MG63 (cell line): Measurements from ENCODE around the gene SHANK1. TPM values are rescaled to one million over a fixed set of nuclear protein-coding genes. Genes with fewer than 3 reads are reported as not detected.
"Not testable (repeated sequence)": the region's sequence is repeated elsewhere in the genome, so short reads cannot be mapped to it uniquely, and the experiment has no call there.

Experiments
- DNase-seq: peaks from one replicate; pipeline ENCODE4 v3.0.0-alpha.2; 2020
- H3K27me3 ChIP-seq: fragments of 250-450 bp; sonication (Bioruptor Pico); 2 replicates; pipeline ENCODE4 v1.5.1; 2020; ENCODE audit warnings: mild to moderate bottlenecking, moderate library complexity
- H3K36me3 ChIP-seq: fragments of 250-450 bp; sonication (Bioruptor Pico); 2 replicates; pipeline ENCODE4 v1.5.1; 2020; ENCODE audit warnings: mild to moderate bottlenecking, moderate library complexity
- H3K4me3 ChIP-seq: fragments of 250-450 bp; sonication (Bioruptor Pico); 2 replicates; pipeline ENCODE4 v1.5.1; 2020; ENCODE audit warnings: mild to moderate bottlenecking, moderate library complexity
- H3K9me3 ChIP-seq: fragments of 250-450 bp; sonication (Bioruptor Pico); 2 replicates; pipeline ENCODE4 v1.5.1; 2020; ENCODE audit warnings: mild to moderate bottlenecking, moderate library complexity
- total RNA-seq: library from RNA; depleted of rRNA; stranded (reverse); fragments of >200 nt; shearing (Covaris generic); gene quantifications from 2 replicates; pipeline ENCODE4 v1.2.3, GENCODE V29; 2014; ENCODE audit warnings: low replicate concordance

The SHANK1 gene
- total RNA-seq, 1 experiment from 2014 or later = 3.6 TPM

DNA sequence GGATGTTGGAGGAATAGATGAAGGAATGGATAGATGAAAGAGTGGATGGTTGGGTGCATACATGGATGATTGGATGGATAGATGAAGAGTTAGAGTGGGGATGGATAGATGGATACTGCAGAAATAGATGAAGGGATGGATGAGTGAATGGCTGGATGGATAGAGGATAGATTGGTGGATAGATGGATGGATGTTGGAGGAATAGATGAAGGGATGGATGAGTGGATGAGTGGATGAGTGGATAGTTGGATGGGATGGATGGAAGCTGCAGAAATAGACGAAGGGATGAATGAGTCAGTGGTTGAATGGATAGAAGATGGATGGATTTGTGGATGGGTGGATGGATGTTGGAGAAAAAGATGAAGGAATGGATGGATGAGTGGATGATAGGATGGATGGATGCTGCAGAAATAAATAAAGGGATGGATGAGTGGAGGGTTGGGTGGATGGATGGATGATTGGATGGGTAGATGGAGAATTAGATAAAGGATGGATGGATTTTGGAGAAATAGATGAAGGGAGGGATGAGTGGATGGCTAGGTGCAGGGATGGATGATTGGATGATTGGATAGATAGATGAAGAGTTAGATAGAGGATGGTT lies 75.2 kb downstream of the SHANK1 start:
- no peak for DNase-seq
- no peaks in the 10 kb centered on the region for H3K9me3 ChIP-seq
- H3K36me3 ChIP-seq = no peaks in the 10 kb centered on the region
- H3K27me3 ChIP-seq = peaks cover 70% of the 10 kb centered on the region
- H3K4me3 ChIP-seq = no peak overlapping the region

DNA sequence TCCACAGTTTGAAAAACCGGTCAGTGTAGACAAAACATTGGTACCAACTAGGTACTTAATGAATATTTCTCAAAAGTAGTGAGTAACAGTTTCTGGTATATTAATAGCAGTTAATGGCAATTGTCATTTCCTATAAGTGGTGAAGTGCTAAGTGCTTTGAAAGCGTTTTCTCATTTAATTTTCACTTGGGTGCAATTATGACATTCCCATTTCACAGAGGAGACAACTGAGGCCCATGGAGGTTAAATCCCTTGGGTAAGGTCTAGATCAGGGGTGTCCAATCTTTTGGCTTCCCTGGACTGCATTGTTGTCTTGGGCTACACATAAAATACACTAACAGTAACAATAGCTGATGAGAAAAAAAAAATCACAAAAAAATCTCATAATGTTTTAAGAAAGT lies 79.2 kb downstream of the SHANK1 start:
- Histone ChIP-seq H3K36me3 (no peaks in the 10 kb centered on the region), H3K9me3 (peaks cover 1% of the 10 kb centered on the region; the same call in 1 of the 2 replicates)

DNA sequence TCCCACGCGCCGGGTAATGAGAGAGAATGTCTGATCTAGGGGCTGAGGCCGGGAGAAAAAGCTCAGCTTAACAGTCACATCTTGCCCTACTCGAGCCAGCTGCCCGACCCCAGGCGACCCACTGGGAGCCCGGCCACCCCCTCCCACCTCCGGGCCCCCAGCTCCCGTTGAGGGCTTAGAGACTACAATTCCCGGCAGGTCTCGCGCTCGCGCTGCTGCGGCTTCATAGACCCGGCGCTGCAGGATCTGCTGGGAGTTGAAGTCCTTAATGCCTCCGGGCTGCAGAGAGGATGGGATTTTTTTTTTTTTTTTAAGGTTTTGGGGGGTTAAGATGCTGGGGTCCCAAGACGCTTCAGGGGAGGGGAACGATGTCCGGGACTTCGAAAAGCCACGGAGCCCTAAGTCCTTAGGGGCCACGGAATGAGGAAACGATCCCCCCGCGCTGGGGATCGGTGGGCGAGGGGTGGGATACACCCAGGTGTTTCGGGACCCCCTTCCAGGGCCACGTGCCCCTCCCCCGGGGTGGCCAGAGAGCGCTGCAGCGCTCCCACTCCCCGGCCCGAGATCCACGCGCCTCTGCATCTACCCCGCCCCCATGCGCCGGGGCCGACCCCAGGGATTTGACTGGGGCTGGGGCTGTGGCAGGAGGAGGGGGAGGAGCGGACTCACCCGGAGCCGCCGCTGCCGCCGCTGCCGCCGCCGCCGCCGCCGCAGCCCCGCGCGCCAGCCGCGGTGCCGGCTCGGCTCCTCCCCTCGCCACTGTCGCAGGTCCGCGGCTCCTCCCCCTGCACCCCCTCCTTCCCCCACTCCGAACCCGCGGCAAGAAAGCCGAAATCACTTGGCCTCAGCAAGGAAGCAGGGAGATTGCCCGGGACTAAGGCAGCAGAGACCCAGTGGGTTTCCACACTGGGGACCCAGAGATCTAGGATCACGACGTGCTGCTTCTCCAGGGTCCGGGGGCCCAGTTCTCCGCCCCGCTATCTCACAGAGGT lies 80.2 kb downstream of the SHANK1 start, which contains the start of gene SYT3:
Gene SYT3, minus strand, starts transcription at position 761 of the 992 bp plus-strand sequence. CDS start 2,470 bp downstream, outside the sequence.
- peak; percentile 22 for DNase-seq
- Histone ChIP-seq H3K36me3 (no peaks in the 10 kb centered on the region), H3K4me3 (no peak within 1 kb of the TSS), H3K9me3 (peaks cover 5% of the 10 kb centered on the region; the same call in 1 of the 2 replicates), H3K27me3 (peaks cover 79% of the 10 kb centered on the region)

More for the DNA sequence above, 79.2 kb downstream of the SHANK1 start:
- Histone ChIP-seq H3K4me3 (no peak overlapping the region), H3K27me3 (peaks cover 87% of the 10 kb centered on the region)
- DNase-seq = no peak

DNA sequence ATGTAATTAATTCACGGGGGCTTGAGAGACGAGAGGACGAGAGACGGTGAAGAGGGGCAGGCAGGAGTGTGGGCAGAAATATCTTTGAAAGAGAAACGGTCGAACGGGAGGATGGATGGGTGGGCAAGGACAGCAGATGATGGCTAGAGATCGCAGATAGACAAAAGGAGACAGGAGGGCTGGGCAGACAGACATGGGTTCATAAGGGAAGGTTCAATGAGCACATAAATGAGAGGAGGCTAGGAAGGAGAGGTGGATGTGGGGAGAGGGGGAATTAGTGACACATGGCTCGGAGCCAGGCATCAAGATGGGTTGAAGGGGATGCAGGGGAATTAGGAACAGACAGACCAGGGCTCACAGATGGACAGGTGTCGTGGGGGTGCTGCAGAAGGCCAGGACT lies 81.0 kb downstream of the SHANK1 start:
- DNase-seq = no peak
- H3K36me3 ChIP-seq = no peaks in the 10 kb centered on the region
- peaks cover 11% of the 10 kb centered on the region for H3K9me3 ChIP-seq
- H3K4me3 ChIP-seq = no peak overlapping the region
- peaks cover 71% of the 10 kb centered on the region for H3K27me3 ChIP-seq

DNA sequence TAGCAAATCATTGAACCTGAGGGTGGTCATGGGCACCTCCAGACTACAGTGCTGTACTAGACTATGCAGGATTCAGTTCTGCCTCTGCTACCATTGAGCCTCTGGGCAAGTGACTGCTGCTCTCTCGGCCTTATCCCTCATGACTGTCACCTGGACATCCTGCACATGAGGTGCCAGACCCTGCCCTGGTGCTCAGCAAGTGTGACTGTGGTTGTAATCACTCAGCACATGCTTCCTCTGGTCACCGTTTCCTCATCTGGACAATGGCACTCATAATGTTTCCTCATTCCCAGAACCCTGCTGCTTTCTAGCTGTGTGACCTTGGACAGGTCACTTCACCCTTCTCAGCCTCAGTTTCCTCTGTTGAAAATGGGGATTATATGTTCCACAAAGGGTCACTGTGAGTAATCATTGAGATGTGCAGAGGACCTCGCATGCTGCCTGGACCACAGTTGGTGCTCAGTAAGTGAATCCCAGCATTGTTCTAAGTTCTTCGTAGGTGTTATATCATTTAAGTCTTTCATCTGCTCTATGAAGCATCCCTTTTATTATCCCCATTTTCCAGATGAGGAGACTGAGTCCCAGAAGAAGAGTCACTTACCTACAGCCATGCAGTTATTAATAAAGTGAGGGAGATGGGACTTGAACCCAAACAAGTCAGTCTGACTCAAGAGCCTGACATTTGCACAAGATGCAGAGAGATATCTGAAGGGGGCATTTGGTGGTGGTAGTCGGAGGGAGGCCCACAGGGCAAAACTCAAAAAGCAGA lies 83.1 kb downstream of the SHANK1 start:
- DNase-seq = no peak

DNA sequence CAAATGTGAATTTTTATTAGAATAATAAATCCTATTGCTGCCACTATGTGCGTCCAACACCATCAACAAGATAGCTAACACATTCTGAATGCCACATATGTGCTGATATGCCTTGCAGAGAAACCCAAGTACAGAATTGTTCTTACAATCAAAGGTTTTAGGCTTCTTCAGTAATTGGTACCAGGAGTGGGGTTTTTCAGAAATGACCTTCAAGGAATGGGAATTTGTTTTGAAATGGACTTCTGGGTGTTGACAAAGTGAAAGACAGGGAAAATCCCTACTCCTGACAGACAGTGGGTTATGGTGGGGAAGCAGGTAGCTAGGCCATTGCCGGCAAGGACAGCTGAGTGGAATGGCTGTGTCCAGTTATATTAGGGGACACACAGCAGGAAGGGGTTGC lies 85.6 kb downstream of the SHANK1 start:
- Histone ChIP-seq H3K36me3 (no peaks in the 10 kb centered on the region), H3K9me3 (peaks cover 17% of the 10 kb centered on the region), H3K4me3 (no peak overlapping the region), H3K27me3 (peaks cover 29% of the 10 kb centered on the region)
- no peak for DNase-seq

More for the DNA sequence above, 83.1 kb downstream of the SHANK1 start:
- Histone ChIP-seq H3K36me3 (no peaks in the 10 kb centered on the region), H3K9me3 (peaks cover 17% of the 10 kb centered on the region), H3K4me3 (no peak overlapping the region), H3K27me3 (peaks cover 50% of the 10 kb centered on the region)

DNA sequence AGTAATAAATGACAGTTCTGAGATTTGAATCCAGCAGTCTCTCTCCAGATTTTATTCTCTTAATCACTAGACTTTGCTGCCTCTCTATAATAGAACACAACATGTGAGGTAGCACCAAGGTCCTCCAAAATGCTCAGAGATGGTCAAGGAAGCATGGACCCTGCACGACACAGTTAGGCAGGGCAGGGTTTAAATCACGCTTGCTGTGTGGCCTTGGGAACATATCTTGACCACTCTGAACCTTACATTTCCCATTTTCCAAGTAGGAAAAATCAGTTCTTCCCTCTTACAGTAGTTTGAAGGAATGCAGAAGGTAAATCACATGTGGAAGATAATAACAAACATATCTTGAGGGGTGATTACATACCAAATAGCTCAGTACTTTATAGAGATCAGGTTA lies 86.2 kb downstream of the SHANK1 start:
- Histone ChIP-seq H3K4me3 (no peak overlapping the region), H3K36me3 (no peaks in the 10 kb centered on the region), H3K27me3 (peaks cover 23% of the 10 kb centered on the region), H3K9me3 (peaks cover 17% of the 10 kb centered on the region)
- no peak for DNase-seq

DNA sequence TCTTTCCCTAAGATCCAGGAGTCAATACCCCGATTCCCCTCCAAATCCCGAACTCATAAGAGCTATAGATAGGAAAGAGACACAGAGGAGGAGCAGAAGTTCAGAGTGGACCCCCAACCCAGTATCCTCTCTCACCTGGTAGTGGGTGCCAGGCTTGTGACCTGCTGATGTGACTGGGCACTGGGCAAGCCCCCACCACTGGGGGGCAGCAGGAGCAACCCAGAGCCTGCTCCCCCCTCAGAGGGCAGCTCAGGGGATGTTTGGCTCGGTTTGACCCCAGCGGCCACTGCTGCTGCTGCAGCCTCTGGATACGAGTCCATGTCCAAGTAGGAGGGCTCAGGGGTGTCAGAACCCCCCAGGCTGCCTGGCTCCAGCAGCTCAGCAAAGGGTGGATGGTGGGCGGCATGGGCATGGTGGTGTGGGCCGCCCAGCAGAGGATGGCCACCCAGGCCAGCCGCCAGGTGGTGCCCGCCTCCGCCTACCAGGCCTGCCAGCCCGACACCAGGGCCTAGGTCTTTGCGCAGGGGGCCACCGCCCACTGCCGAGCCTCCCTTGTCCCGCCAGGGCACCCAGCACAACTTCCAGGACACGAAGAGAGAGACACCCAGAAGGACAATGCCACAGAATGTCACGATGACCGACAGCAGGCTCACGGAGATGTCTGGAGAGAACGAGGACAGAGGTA lies 87.3 kb downstream of the SHANK1 start:
- H3K9me3 ChIP-seq = peaks cover 17% of the 10 kb centered on the region
- H3K36me3 ChIP-seq = no peaks in the 10 kb centered on the region
- DNase-seq = no peak
- H3K4me3 ChIP-seq = no peak overlapping the region
- peaks cover 13% of the 10 kb centered on the region for H3K27me3 ChIP-seq

DNA sequence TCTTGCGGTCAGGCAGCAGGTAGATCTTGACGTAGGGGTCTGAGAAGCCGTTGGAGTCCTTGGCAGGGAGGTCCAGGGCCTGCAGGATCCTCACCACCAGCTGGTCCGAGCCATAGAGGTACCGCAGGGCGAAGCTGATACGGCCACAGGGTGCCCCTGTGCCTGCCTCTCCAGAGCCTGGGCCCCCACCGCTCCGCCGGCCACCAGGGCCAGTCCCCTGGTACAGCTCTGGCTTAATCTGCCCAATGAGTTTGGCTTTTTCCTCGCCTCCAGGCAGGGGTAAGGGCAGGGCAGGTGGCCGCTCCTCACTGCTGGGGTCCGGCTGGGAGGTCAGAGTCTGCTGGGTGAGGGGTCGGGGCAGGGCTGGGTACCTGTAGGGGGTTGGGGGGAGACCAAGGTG lies 89.8 kb downstream of the SHANK1 start:
- peaks cover 13% of the 10 kb centered on the region for H3K9me3 ChIP-seq
- H3K4me3 ChIP-seq = no peak overlapping the region
- H3K27me3 ChIP-seq = no peaks in the 10 kb centered on the region
- no peaks in the 10 kb centered on the region for H3K36me3 ChIP-seq
- no peak for DNase-seq

DNA sequence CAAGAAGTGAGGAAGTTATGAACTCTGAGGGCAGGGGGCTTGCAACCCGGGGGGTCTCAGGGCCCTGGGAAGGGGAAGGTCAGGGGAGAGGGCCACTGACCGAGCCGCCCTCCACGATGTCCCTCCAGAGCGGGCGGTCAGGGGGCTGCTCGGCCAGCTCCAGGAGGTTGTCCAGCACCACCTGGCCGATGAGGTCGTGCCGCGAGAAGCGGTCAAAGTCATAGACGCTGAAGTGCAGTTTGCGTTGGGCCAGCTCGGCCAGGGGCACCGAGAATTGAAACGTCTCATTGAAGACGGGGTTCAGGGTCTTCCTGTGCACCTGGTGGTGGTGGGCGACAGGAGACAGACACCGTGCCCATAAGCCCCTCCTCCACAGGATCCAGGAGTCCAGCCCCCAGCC lies 90.4 kb downstream of the SHANK1 start:
- Histone ChIP-seq H3K4me3 (no peak overlapping the region), H3K9me3 (peaks cover 12% of the 10 kb centered on the region), H3K36me3 (no peaks in the 10 kb centered on the region), H3K27me3 (no peaks in the 10 kb centered on the region)
- no peak for DNase-seq

DNA sequence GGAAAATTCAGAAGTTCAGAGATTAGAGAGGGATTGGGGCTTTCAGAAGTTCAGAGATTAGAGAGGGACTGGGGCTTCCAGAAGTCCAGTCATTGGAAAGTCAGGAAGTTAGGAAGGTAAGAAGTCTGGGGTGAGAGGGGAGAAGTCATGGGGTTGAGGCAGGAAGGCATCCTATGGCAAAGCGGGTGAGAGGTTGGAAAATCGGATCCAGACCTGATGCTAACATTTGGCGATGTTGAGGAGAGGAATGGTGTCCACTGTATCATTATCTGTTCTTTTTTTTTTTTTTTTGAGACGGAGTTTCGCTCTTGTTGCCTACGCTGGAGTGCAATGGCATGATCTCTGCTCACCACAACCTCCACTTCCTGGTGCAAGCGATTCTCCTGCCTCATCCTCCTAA lies 91.1 kb downstream of the SHANK1 start:
- H3K4me3 ChIP-seq = no peak overlapping the region
- peaks cover 5% of the 10 kb centered on the region for H3K9me3 ChIP-seq
- no peaks in the 10 kb centered on the region for H3K27me3 ChIP-seq
- no peaks in the 10 kb centered on the region for H3K36me3 ChIP-seq
- no peak for DNase-seq

DNA sequence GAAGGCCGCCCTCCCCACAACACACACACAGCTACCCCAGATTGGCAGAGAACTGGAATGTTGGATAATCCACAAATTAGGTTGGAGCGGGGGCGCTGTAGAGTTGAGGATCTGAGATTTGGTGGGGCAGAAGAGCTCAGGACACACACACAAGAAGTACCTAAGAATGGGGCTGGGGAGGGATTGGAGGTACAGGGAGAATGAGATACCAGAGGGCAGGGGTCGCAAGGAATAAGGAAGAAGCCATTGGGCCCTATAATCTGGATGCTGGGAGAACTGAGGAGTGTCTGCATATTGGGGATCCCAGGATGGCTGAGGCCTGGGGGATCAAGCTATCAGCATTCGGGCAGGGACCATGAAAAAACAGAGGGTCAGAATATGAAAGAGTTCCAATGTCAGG lies 91.5 kb downstream of the SHANK1 start:
- Histone ChIP-seq H3K27me3 (no peaks in the 10 kb centered on the region), H3K4me3 (no peak overlapping the region), H3K36me3 (no peaks in the 10 kb centered on the region), H3K9me3 (peaks cover 1% of the 10 kb centered on the region)
- no peak for DNase-seq

DNA sequence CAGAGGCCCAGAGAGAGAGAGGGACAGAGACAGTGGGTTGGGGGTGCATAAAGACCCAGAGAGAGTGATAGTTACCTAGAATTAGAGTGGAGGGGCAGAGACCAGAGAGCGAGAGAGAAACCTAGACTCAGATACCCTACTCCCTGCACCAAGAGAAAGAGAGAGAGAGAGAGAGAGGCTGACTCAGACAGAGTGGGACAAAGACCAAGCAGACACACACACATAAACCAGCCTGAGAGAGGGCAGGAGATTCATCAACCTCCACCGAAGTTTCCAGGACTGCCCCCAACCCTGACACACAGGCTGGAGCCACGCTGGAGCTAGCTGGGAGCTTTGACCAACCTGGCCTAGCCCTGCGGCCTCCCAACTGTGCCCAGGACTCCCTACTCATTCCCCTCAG lies 92.8 kb downstream of the SHANK1 start:
- DNase-seq = no peak
- H3K36me3 ChIP-seq = no peaks in the 10 kb centered on the region
- H3K4me3 ChIP-seq = no peak overlapping the region
- no peaks in the 10 kb centered on the region for H3K27me3 ChIP-seq
- H3K9me3 ChIP-seq = no peaks in the 10 kb centered on the region

DNA sequence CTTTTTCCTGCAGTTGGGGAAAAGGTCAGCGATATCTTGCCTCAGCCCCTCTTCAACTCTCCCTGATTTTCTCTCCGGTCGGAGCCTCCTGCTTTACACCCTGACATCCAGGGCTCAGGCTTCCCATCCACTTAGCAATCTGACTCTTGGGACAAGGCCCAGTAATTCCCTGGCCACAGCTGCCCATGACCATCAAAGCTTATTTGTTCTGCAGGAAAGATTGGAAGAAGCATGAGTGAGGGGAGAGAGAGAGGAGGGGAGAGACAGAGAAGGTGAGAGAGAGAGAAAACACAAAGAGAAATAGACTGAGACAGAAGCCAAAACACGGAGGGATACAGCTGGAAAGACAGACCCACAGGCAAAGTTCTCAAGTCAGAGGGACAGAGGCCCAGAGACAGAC lies 93.6 kb downstream of the SHANK1 start:
- Histone ChIP-seq H3K4me3 (no peak overlapping the region), H3K9me3 (no peaks in the 10 kb centered on the region), H3K27me3 (no peaks in the 10 kb centered on the region), H3K36me3 (no peaks in the 10 kb centered on the region)
- DNase-seq = no peak

DNA sequence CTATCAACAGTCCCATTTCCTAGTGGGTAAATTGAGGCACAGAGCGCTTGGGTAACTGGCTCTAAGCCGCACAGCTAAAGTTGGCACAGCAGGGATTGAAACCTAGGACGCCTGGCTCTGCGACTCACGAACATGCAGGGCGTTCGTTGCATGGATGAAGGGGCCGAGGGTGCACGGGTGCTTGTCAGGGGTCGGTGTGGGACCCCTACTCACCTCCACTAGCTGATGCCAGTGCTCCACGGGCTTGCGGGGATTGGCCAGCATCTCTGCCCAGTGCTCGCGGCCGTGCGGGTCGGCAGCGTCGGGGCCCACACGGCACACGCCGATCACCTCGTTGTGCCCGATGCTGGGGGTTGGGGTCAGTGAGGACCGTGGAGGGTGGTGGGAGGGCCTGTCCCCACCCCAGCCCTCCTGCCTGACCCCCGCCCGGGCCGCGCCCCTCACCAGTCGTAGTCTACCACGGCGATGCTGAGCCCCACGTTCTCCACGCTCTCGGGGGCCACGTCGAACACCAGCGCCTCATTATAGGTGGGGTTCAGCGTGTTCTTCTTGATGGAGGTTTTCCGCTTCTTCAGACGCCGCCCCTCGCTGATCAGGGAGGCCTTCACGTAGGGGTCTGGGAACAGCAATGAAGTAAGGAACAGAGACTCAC lies 94.5 kb downstream of the SHANK1 start:
- no peak overlapping the region for H3K4me3 ChIP-seq
- H3K27me3 ChIP-seq = no peaks in the 10 kb centered on the region
- no peaks in the 10 kb centered on the region for H3K36me3 ChIP-seq
- no peaks in the 10 kb centered on the region for H3K9me3 ChIP-seq
- no peak for DNase-seq

DNA sequence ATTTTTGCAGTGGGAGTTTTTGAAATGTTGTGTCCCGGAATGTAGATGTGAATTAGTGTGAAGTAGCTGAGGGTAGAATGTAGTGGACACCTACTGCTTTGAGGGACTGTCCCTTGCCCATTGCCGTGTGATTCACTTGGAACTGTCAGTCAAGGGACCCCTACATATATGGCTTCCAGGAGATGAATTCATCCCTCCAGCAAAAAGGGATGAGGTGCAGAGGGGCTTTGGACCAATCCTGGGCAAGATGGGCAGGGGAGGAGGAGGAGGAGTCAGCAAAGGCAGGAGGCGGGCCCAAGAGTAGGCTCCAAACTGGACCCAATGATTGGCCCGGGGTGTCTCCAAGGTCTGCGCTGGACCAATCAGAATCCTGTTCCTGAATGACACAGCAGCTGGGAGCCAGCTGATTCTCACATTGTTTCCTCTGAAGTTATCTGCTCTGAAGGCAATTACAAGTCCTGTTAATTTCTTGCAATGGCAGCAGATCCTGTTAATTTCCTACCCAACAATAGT lies 99.2 kb downstream of the SHANK1 start:
- not testable (repeated sequence) for H3K9me3 ChIP-seq, DNase-seq, H3K27me3 ChIP-seq, H3K36me3 ChIP-seq, H3K4me3 ChIP-seq
